Vagina (tissue), 2 donors: ENCODE results near the gene MARK3. TPM values are rescaled to one million over a fixed set of nuclear protein-coding genes. Genes with fewer than 3 reads are reported as not detected.

Source experiments
- DNase-seq, 2 donors: peaks; one replicate each; pipeline ENCODE4 v3.0.0-alpha.2; 2017; ENCODE audit errors: extremely low spot score in 2 of 2
- H3K27ac ChIP-seq: fragments of 200-600 bp; sonication (generic); one replicate; pipeline ENCODE4 v1.5.1; 2019
- H3K27me3 ChIP-seq: fragments of 200-600 bp; sonication (generic); one replicate; pipeline ENCODE4 v1.5.1; 2019
- H3K36me3 ChIP-seq, 2 donors: fragments of 200-600 bp; sonication (generic); one replicate each; pipeline ENCODE4 v1.5.1; 2017 to 2019
- H3K4me1 ChIP-seq: fragments of 200-600 bp; sonication (generic); one replicate; pipeline ENCODE4 v1.5.1; 2019
- H3K4me3 ChIP-seq, 2 donors: fragments of 200-600 bp; sonication (generic); 1 replicate in 1 of 2; 2 replicates in 1 of 2; pipeline ENCODE4 v1.5.1; 2016 to 2019
- H3K9me3 ChIP-seq: fragments of 200-600 bp; sonication (generic); one replicate; pipeline ENCODE4 v1.5.1; 2019
- CTCF ChIP-seq, 3 experiments: fragments of 450-650 bp in 2 of 3; fragments of 200-600 bp in 1 of 3; sonication (generic) in 1 of 3; IDR thresholded peaks; one replicate each; pipeline ENCODE4 v1.5.1; 2017 to 2019; ENCODE audit warnings: antibody characterized with exemption in 3 of 3, mild to moderate bottlenecking in 2 of 3, moderate library complexity in 2 of 3
- POLR2A ChIP-seq, 2 donors: fragments of 450-650 bp; IDR thresholded peaks; one replicate each; pipeline ENCODE4 v1.6.1; 2017; ENCODE audit warnings: antibody characterized with exemption in 2 of 2, mild to moderate bottlenecking in 2 of 2, moderate library complexity in 2 of 2
- POLR2AphosphoS5 ChIP-seq, 2 donors: sonication (generic); formaldehyde crosslinking; IDR thresholded peaks; one replicate each; pipeline ENCODE4 v1.9.0; 2017; ENCODE audit warnings: antibody characterized with exemption in 2 of 2, mild to moderate bottlenecking in 2 of 2, low read depth in 1 of 2; ENCODE audit not compliant: insufficient read depth in 1 of 2
- intact Hi-C: fragments of 100-400 bp; cut with DNase I; formaldehyde crosslinking; loops from one replicate; pipeline ENCODE4 v1.15.1; 2023
- total RNA-seq: library from RNA; depleted of rRNA; stranded (reverse); fragments of >200 nt; gene quantifications from one replicate; pipeline ENCODE4 v1.2.3, GENCODE V29; 2016

Gene MARK3
- total RNA-seq, 1 donor from 2014 or later = 77.6 TPM

GRCh38 chr14:103423050-103423461, 37.8 kb downstream of the MARK3 start:
- Histone ChIP-seq H3K4me3 (no peak overlapping the region), H3K9me3 (no peaks in the 10 kb centered on the region), H3K36me3 (no peaks in the 10 kb centered on the region), H3K27me3 (no peaks in the 10 kb centered on the region), H3K27ac (no peak overlapping the region), H3K4me1 (peaks cover 40% of the 10 kb centered on the region)
- TF ChIP-seq CTCF (IDR thresholded peaks at IDR 0.05) (no peak), POLR2AphosphoS5 (IDR thresholded peaks at IDR 0.05; ENCODE audit: insufficient read depth in 1 of 2, low read depth in 1 of 2) (no peak), POLR2A (IDR thresholded peaks at IDR 0.05) (no peak)
- DNase-seq = no peak
- intact Hi-C loops = no loop called here

DNA sequence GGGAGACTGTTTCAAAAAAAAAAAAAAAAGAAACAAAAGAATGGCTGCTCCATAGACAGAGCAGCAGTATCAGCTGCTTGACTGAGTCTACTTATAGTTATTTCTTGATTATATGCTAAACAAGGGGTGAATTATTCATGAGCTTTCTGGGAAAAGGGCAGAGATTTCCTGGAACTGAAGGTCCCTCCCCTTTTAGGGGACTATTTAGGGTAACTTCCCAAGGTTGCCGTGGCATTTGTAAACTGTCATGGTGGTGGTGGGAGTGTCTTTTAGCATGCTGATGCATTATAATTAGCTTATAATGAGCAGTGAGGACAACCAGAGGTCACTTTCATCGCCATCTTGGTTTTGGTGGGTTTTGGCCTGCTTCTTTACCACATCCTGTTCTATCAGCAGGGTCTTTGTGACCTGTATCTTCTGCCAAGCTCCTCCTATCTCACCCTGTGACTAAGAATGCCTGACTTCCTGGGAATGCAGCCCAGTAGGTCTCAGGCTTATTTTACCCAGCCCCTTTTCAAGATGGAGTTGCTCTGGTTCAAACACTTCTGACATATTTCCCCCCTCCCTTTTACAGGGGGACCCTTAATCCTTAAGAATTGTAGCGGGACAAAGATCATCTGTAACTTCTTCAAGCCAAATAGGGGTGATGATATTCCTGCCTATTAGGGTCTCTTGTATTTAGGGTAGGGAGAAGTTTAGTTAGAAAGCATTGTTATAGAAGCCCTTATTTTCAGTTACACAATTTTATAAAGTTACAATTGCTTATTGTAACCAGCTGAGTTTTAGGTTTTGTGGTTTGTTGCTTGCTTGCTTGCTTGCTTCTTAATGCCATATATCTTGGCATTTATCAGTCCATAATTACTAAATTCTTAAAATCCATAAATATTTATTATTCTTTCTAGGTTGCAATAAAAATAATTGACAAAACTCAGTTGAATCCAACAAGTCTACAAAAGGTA, 42.5 kb downstream of the MARK3 start:
- H3K9me3 ChIP-seq = no peaks in the 10 kb centered on the region
- TF ChIP-seq POLR2A (IDR thresholded peaks at IDR 0.05) = no peak
- no peak overlapping the region for H3K4me3 ChIP-seq
- intact Hi-C loops = no loop called here
- H3K27me3 ChIP-seq = no peaks in the 10 kb centered on the region
- H3K36me3 ChIP-seq = no peaks in the 10 kb centered on the region
- peaks cover 27% of the 10 kb centered on the region for H3K4me1 ChIP-seq
- DNase-seq = no peak
- no peak overlapping the region for H3K27ac ChIP-seq

DNA sequence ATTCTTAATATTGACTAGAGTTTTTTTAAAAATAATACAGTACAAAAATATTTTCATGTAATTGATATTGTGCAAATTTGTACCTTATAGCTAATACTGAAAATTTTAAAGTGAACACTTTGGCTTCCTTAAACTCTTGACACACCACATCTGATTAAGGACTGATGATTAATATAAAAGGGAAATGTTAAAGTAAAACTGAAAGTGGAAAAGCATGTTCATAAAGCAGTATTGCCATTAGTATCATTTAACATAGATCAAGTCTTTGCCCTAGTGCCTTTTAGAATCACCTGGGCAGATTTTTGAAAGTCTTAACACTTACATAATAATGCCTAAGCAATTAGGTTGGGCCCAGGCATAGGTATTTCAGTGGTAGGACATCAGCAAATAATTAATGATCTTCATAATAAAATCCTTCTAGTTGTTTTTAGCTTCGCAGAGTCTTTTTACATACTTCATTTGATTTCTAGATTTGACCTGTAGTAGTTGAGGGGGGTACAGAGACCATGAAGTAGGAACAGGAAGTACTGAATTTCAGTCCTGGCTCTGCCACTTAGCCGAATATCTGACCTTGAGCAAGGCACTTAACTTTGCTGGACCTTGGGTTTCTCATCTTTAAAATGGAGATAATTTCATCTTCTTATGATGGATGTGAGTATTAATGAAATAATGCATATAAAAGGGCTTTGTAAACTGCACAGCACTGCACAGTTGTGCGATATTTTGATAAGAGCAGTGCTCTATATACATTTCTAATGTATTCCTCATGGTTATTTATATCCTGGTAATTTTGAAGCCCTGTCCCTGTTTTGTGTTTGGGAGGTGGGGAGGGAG, 43.7 kb downstream of the MARK3 start:
- H3K4me3 ChIP-seq = no peak overlapping the region
- H3K36me3 ChIP-seq = no peaks in the 10 kb centered on the region
- peak overlapping the region; percentile 30 for H3K27ac ChIP-seq
- DNase-seq = no peak
- no peaks in the 10 kb centered on the region for H3K9me3 ChIP-seq
- no peak for TF ChIP-seq CTCF (IDR thresholded peaks at IDR 0.05)
- no peak for TF ChIP-seq POLR2A (IDR thresholded peaks at IDR 0.05)
- TF ChIP-seq POLR2AphosphoS5 (IDR thresholded peaks at IDR 0.05; ENCODE audit: insufficient read depth in 1 of 2, low read depth in 1 of 2) = no peak
- intact Hi-C loops = no loop called here
- no peaks in the 10 kb centered on the region for H3K27me3 ChIP-seq
- peaks cover 18% of the 10 kb centered on the region for H3K4me1 ChIP-seq

- DNase-seq = no peak
Observed at GRCh38 chr14:103430358-103430757, 45.1 kb downstream of the MARK3 start.

GRCh38 chr14:103432627-103433026, 47.4 kb downstream of the MARK3 start:
- no peaks in the 10 kb centered on the region for H3K27me3 ChIP-seq
- H3K4me1 ChIP-seq = peaks cover 34% of the 10 kb centered on the region
- intact Hi-C loops = no loop called here

More at GRCh38 chr14:103430358-103430757, 45.1 kb downstream of the MARK3 start:
- intact Hi-C loops = no loop called here
- no peak for TF ChIP-seq POLR2A (IDR thresholded peaks at IDR 0.05)
- Histone ChIP-seq H3K9me3 (no peaks in the 10 kb centered on the region), H3K4me1 (peaks cover 28% of the 10 kb centered on the region), H3K36me3 (no peaks in the 10 kb centered on the region), H3K27ac (no peak overlapping the region), H3K27me3 (no peaks in the 10 kb centered on the region), H3K4me3 (no peak overlapping the region)

More at GRCh38 chr14:103432627-103433026, 47.4 kb downstream of the MARK3 start:
- Histone ChIP-seq H3K9me3 (no peaks in the 10 kb centered on the region), H3K36me3 (no peaks in the 10 kb centered on the region), H3K27ac (no peak overlapping the region), H3K4me3 (no peak overlapping the region)
- TF ChIP-seq POLR2A (IDR thresholded peaks at IDR 0.05) (no peak), POLR2AphosphoS5 (IDR thresholded peaks at IDR 0.05; ENCODE audit: insufficient read depth in 1 of 2, low read depth in 1 of 2) (no peak), CTCF (IDR thresholded peaks at IDR 0.05) (no peak)
- DNase-seq = no peak
